Activated CD4-positive, alpha-beta T cell treated with anti-CD3 and anti-CD28 coated beads, Interleukin-2, Interleukin-6, amounts not matched to agents 100 ng/mL and 50 ng/mL, durations not matched to agents 16 hours and 8 hours (primary cell): ENCODE results near the gene KRT7.
"Not testable (repeated sequence)": the region's sequence is repeated elsewhere in the genome, so short reads cannot be mapped to it uniquely, and the experiment has no call there.

Source experiments
- DNase-seq: peaks from one replicate; pipeline ENCODE4 v3.0.0-alpha.2; 2020

The KRT7 gene

DNA sequence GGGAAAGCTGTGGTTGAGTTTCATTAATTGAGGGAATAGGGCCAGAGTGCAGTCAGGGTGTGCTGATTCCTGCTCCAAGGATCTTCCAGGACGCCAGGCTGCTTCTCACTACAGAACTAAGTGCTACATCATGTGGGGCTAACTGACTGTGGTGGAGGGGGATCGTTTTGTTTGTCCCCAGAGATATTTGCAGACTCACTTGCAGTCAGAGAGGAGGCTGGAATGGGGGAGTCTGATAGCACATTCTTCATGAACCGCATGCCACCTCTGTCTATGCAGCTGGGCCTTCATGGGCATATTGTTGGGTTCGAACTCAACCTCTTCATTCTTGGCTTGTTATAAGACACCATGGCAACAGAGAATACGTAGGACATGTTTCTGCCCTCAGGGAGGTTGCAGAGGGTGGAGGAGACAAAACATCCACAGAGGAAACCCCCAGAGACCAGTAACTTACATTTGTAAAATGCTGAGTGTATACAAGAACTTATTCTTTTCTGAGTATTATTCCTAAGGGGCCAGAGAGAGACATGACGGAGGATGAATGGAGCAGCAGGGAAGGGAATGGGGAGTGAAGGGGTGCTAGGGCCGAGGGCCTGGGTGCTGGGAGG, 13.0 kb downstream of the KRT7 start:
- no peak for DNase-seq

- DNase-seq: peak; percentile 42
These were observed 13.9 kb downstream of the KRT7 start for GRCh38 chr12:52246720-52247621.

- no peak for DNase-seq
These were observed 14.8 kb downstream of the KRT7 start for GRCh38 chr12:52247622-52248540.

DNA sequence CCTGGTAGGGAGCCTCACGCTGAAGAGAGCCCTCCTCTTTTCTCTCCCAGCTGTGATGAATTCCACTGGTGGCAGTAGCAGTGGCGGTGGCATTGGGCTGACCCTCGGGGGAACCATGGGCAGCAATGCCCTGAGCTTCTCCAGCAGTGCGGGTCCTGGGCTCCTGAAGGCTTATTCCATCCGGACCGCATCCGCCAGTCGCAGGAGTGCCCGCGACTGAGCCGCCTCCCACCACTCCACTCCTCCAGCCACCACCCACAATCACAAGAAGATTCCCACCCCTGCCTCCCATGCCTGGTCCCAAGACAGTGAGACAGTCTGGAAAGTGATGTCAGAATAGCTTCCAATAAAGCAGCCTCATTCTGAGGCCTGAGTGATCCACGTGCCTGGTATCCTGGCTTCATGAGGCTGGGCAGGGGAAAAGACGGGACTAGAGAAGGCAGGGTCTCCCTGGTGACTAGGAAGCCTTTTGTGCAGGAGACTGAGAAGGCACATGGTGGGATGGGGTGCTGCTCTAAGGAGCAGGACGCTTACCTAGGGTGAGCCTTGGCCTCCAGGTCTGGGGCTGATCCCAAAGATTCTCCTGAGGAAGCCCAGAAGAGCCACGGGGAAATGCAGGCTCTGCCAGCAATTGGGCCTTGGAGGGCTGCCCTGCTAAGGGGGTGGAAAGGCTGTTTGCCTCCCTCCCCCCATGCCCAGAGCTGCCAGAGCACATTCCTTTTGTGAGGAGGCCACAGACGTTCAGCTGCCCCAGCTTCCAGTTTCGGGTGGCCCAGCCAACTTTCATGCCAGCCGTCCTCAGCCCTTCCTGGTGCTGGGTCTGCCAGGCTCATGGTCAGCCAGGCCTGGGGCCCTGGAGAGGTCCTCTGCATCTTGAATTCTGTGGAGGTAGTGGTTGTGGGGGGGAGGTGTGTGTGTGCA, 15.8 kb downstream of the KRT7 start:
- DNase-seq: no peak

DNA sequence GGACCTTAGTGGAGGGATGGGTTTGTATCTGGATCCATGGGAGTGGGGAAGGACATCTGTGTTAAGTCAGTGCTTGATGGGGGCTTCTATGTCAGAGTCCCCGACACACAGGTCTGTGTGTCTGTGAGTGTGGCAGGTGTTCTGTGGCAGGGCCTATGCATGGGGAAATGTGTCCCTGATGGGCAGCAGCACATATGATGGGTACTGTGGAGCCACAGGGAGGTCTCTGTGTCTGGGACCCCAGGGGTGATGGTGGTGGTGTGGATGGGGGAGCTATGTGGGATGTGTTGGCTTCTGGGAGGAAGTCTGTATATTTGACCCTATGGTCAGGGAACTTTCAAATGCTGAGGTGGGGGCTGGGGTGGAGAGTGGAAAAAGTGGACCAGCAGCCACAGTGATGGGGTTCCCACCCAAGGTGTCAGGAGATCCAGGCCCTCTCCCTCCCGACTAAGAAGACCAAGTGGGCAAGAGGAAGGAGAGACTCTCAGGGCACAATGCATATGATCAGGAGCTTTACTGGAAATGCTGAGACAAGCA, 16.5 kb downstream of the KRT7 start:
- DNase-seq: no peak

DNA sequence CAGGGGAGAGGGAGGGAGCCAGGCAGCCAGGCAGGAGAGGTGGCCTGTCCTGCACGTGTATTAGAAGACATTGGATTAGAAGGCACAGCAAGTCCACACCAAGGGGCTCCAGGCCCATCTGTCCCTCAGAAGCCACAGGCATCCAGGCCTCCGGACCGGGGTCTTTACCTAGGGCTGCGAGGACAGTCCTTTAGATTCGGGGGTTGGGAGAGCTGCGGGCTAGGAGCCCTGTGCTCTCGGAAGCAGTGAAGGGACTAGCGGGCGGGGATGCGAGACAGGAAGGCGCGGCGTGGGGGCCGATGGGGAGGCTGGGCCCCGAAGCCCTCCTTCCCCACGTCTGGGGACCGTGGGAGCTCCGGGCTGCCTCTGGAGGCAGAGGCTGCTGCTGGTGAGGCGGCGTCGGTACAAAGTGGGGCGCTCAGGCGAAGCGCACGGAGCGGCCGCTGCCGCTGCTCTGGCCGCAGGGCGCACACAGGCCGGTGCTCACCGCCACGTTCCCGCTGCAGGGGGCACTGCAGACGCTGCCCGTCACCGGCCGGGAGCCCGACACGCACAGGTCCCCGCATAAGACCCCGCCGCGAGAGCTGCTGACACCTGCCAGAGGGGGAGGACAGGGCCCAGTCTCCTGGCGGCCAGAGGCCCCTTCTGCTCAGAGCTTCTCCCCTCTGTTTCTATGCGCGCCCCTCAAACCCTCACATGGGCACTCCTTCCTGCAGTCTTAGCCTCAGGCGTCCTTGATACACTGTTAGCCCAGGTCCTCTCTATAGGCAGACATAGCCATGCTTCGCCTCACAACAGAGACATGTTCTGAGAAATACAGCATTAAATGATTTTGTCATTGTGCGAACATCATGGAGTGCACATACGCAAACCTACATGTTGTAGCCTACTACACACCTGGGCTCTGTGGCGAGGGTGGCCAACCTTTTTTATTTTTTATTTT, 17.3 kb downstream of the KRT7 start:
- no peak for DNase-seq

DNA sequence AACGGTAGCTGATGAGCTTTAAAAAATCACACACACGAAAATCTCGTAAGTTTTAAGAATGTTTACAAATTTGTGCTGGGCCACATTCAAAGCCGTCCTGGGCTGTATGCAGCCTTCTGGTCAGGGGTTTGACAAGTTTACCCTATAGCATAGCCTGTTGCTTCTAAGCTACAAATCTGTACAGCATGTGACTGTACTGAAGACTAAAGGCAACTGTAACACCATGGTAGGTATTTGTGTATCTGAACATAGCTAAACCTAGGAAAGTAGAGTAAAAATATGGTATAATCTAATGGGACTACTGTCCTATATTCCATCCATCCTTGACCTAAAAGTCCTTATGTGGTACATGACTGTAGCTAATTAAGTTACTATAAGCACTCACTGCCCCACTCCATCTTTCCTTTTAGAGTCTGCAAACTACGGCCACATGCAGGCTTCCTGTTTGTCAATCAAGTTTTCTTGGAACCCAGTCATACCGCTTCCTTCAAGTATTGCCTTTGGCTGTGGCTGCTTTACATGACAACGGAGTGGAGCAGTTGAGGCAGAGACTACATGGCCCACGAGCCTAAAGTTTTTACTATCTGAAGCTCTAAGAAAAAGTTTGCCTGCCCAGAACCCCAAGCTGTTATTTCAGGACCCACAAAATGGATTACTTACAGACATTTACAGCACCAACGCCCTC, 18.5 kb downstream of the KRT7 start:
- DNase-seq: peak; percentile 71

GRCh38 chr12:52252175-52252615, 19.2 kb downstream of the KRT7 start:
- peak; percentile 21 for DNase-seq

GRCh38 chr12:52252728-52253343, 19.8 kb downstream of the KRT7 start:
- DNase-seq: no peak

- DNase-seq: no peak
These were observed 20.5 kb downstream of the KRT7 start for GRCh38 chr12:52253391-52254179.

DNA sequence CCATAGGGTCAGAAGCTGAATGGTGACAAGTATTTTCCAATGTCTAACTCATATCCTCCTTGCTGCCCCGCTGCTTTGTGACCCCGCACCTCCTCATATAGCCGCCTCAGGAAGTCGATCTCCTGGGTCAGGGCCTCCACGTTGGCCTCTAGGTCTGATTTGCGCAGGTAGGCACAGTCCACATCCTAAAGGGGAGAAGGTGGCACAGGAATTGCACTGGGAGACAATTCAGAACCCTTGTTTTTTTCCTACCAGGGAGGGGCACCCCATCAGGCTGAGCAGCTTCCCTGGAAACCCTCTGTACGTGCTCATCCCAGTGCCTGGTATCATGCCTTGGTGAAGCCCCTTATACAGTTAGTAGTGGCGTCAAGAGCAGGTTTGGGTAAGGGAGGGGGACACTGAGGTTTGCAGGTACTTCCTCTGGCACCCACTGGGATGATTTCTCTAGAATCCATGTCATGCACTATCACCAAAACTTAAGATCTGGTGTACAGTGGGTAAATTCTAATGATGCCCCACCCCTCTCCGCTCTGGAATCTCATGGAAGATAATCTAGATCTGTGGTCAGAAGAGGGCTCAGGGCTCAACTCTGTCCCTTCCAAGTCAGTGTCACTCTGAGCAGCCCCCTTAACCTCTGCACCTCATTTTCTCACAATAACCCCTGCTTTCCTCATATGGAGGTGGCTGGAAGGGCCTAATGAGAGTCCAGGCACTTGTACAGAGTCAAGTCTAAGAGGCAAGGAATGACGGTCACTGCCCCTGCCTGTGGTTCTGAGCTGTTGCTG, 21.3 kb downstream of the KRT7 start:
- no peak for DNase-seq

DNA sequence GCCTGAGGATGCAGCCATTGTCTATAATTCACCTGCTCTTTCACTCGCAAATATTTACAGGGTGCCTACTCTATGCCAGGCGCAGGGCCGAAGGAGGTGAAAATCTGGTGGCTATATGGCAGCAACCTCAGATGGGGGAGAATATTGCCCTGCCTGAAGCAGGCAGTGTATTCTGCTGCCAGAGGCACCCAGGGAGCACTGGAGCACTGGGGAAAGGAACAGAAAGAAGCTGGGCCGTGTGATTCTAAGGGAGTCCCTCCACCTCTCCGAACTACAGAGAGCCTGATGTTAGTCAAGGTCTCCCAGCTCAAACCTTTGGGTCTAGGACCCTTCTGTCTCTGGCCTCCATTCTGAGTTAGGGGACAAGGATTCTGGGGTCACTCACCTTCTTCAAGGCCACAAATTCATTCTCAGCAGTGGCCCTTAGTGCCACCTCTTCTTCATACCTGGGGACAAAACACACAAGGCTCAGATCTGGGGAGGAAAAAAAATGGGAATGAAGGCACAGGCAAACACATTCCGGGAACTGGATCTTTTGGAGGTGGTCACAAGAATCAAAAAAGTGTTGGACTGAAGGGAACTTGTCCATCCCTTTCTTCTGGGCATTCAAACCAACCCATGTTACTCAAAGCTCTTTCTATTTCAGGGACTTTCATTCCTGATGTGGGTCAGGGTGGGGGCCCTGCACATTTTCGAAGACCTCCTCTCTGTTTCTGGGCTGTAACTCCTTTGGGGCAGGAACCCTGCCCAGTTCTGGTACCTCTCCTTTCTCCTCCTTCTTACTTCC, 22.1 kb downstream of the KRT7 start:
- no peak for DNase-seq

DNA sequence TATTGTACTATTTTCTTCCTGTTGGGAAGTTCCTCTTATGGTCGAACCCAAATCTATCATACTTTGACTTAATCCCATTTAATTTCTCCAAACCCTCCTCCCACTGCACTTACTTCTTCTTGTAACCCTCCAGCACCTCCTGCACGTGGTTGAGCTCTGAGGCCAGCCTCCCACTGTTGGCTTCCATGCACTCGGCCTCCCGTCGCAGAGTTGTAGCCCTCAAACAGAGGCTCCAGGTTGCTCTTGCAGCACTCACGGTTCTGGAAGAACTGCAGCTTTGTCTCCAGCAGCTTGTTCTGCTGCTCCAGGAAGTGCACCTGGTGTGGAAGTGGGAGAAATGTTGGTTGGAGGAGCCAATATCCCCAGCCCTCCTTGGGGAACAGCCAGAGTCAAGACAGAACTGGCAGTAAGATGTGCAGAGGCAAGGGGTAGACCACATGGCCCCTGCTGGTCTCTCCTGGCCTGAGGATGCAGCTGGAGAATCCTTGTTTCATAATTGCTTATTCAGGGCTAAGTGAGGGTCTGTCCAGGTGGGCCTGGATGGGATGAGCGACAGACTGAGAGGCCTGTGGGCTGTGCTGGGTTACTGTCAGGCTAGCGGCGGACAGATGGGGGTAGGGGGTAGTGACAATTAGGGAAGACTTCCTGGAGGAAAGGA, 23.0 kb downstream of the KRT7 start:
- no peak for DNase-seq

- DNase-seq: no peak
These were observed 23.5 kb downstream of the KRT7 start for GRCh38 chr12:52256584-52256935.

- no peak for DNase-seq
These were observed 24.1 kb downstream of the KRT7 start for GRCh38 chr12:52257074-52257551.

- DNase-seq: not testable (repeated sequence)
These were observed 24.9 kb downstream of the KRT7 start for GRCh38 chr12:52257922-52258321.
